Pancreas (tissue), 10 donors: ENCODE results near the gene CFAP46. TPM values are rescaled to one million over a fixed set of nuclear protein-coding genes. Genes with fewer than 3 reads are reported as not detected.

Experiments
- ATAC-seq, 4 donors: fragments of 200-7000 bp; cut with Tn5 transposase; one replicate each; pipeline versions ENCODE4 v1.8.0 to v1.9.1; 2020; ENCODE audit warnings: mild to moderate bottlenecking in 4 of 4, moderate library complexity in 4 of 4
- DNase-seq, 6 donors: peaks; one replicate each; pipeline ENCODE4 v3.0.0-alpha.2; 2020
- FAIRE-seq: peaks from 2 replicates; lab custom pipeline; 2012; peaks lifted over from hg19 to GRCh38; lab: Jason Lieb, UNC
- H3K27ac ChIP-seq, 4 donors: fragments of 200-600 bp; sonication (generic); 1 replicate in 3 of 4; 2 replicates in 1 of 4; pipeline versions ENCODE4 v1.5.0 to v1.8.0; 2020
- H3K27me3 ChIP-seq, 4 donors: fragments of 200-600 bp; one replicate each; pipeline ENCODE4 v1.8.0; 2021
- H3K36me3 ChIP-seq, 3 donors: fragments of 200-600 bp; sonication (generic) in 1 of 3; one replicate each; pipeline versions ENCODE4 v1.5.0 to v1.8.0; 2020 to 2021
- H3K4me1 ChIP-seq, 3 donors: fragments of 200-600 bp; one replicate each; pipeline ENCODE4 v1.8.0; 2021
- H3K4me3 ChIP-seq, 4 donors: fragments of 200-600 bp; sonication (generic) in 2 of 4; one replicate each; pipeline versions ENCODE4 v1.5.0 to v1.8.0; 2020 to 2021
- H3K9me3 ChIP-seq, 4 donors: fragments of 200-600 bp; one replicate each; pipeline ENCODE4 v1.8.0; 2021
- CTCF ChIP-seq, 4 donors: fragments of 200-600 bp; sonication (generic) in 3 of 4; IDR thresholded peaks; one replicate each; pipeline versions ENCODE4 v1.5.0 to v1.8.0; 2021; ENCODE audit warnings: antibody characterized with exemption in 4 of 4
- WGBS, 2 donors: extraction: QIAGEN DNeasy Blood & Tissue Kit; methylation state at CpG; one replicate each; pipeline ENCODE4 v1.1.7; 2013; 5-methylcytosine and 5-hydroxymethylcytosine counted together
- intact Hi-C, 3 donors: fragments of 100-400 bp; cut with DNase I; formaldehyde crosslinking; loops; one replicate each; pipeline versions ENCODE4 v1.11.1 to v1.14.2; 2022
- polyA plus RNA-seq, 2 donors: library from polyadenylated mRNA; stranded (reverse); fragments of 200-250 nt; gene quantifications; one replicate each; pipeline ENCODE4 v1.2.3, GENCODE V29; 2013
- total RNA-seq, 6 donors: library from RNA; stranded (reverse); fragmentation: NEBNext Ultra II Directional in 4 of 6; extraction: Animal tissue kit (Norgen Biotek cat#: 25700) in 4 of 6; gene quantifications; one replicate each; pipeline versions ENCODE4 v1.2.1 to v1.2.4, GENCODE V29; 2021 to 2023
- donor health status: healthy with polysubstance abuse.
- donor health status: DM: no; HTN: no; CAD: no; lungs with moderate emphysema.
- donor health status: DM: no; HTN: no; CAD: no.
- donor health status: control.
- donor health status: control.
- donor health status: Bipolar disorder and iron deficiency.
- donor health status: DM: yes; HTN: yes; CAD: no.
- donor health status: DM: no; HTN: no; CAD: no.
- donor health status: DM: no; HTN: no; CAD: no.
- donor health status: DM: yes; HTN: yes; CAD: no.

CFAP46 gene
- total and polyA plus RNA-seq, 8 donors: 0.39 to 1.6 (median 1.0) TPM

DNA sequence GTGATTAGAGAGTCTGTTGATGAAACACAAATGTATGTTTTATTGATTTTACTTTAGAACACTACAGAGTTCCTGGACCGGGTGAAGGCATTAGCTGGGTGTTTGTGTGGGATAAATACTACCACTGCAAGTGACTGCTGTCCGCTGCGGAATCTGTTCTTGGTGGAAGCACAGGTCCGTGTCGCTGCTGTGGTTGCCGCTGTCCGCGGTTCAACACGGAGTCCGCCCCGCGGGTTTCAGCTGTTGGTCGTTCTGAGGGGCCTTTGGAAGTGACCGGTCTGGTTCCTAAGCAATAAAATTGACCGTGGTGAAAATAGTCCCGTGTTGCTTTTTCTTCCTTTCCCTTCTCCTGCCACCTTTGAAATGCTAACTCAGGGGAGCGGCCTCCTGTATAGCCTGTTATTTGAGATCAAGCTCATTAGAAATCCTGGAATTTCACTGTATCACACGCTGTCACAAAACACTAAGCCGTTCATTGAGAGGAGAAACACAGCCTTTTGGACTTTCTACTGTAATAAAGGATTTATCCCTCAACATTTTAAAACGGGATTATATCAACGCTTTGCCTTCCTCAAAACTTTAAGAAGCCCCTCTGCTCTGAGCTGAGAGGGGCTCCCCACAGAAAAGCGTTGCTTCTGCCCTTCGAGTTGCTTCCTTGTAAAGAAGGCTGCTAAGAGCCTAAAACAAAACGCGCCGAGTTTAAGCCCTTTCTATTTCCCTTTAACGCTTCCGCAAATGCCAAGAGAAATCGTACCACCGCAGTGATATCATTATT lies 159.0 kb downstream of the CFAP46 start:
- intact Hi-C loops: loop anchor here in 1 of 3 donors (10.0 kb wide), 1 partner anchor 129 kb away; no protein-coding TSS in a partner anchor
- H3K36me3 ChIP-seq: peaks cover 0 to 17% (median 0%) of the 10 kb centered on the region in 3 donors
- no peaks in the 10 kb centered on the region for H3K9me3 ChIP-seq
- H3K4me3 ChIP-seq: no peak overlapping the region
- whole genome bisulfite sequencing, 2 donors: 95 to 97% methylated on average over 30 of the region's 30 CpGs
- no peak for FAIRE-seq
- no peak for ATAC-seq
- no peak for DNase-seq
- H3K27me3 ChIP-seq: peaks cover 0 to 28% (median 13%) of the 10 kb centered on the region in 4 donors
- H3K4me1 ChIP-seq: peaks cover 0 to 3% (median 0%) of the 10 kb centered on the region in 3 donors
- TF ChIP-seq CTCF (IDR thresholded peaks at IDR 0.05): no peak
- no peak overlapping the region for H3K27ac ChIP-seq

DNA sequence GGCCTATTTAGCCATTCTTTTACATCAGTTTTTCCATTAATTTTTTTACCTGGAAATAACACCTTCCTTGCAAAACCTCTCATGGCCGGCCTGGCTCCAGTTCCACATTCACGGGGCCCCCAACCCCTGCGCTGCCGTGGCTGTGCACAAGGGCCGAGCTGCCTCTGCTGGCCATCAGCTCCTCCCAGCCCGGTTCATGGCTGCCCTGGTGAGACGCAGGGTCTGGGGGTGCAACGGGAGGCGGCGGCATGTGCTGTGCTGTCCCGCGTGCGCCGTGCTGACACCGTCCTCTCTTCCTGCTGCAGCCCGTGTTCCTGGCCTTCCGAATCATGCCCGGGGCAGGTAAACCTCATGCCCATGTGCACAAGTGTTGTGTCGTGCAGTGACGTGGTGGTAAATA lies 160.8 kb downstream of the CFAP46 start:
- Histone ChIP-seq H3K27ac (no peak overlapping the region), H3K9me3 (no peaks in the 10 kb centered on the region), H3K36me3 (peaks cover 0 to 17% (median 0%) of the 10 kb centered on the region in 3 donors), H3K4me1 (no peaks in the 10 kb centered on the region), H3K4me3 (no peak overlapping the region), H3K27me3 (peaks cover 0 to 13% (median 6%) of the 10 kb centered on the region in 4 donors)
- intact Hi-C loops: loop anchor here in 1 of 3 donors (10.0 kb wide), 1 partner anchor 127 kb away; no protein-coding TSS in a partner anchor
- ATAC-seq (no peak), FAIRE-seq (no peak), DNase-seq (no peak)
- 97 to 99% methylated on average over 20 of the region's 20 CpGs for WGBS, 2 donors
- no peak for TF ChIP-seq CTCF (IDR thresholded peaks at IDR 0.05)

GRCh38 chr10:132780356-132780755 lies 162.0 kb downstream of the CFAP46 start:
- no peak overlapping the region for H3K27ac ChIP-seq
- 92 to 97% methylated on average over 12 of the region's 12 CpGs for WGBS, 2 donors
- DNase-seq (no peak), ATAC-seq (no peak), FAIRE-seq (no peak)
- H3K27me3 ChIP-seq: peaks cover 0 to 11% (median 4%) of the 10 kb centered on the region in 4 donors
- no peak for TF ChIP-seq CTCF (IDR thresholded peaks at IDR 0.05)
- intact Hi-C loops: loop anchor here in 1 of 3 donors (10.0 kb wide), 1 partner anchor 126 kb away; no protein-coding TSS in a partner anchor
- H3K9me3 ChIP-seq: no peaks in the 10 kb centered on the region
- H3K36me3 ChIP-seq: peaks cover 0 to 17% (median 0%) of the 10 kb centered on the region in 3 donors
- H3K4me3 ChIP-seq: no peak overlapping the region
- no peaks in the 10 kb centered on the region for H3K4me1 ChIP-seq

DNA sequence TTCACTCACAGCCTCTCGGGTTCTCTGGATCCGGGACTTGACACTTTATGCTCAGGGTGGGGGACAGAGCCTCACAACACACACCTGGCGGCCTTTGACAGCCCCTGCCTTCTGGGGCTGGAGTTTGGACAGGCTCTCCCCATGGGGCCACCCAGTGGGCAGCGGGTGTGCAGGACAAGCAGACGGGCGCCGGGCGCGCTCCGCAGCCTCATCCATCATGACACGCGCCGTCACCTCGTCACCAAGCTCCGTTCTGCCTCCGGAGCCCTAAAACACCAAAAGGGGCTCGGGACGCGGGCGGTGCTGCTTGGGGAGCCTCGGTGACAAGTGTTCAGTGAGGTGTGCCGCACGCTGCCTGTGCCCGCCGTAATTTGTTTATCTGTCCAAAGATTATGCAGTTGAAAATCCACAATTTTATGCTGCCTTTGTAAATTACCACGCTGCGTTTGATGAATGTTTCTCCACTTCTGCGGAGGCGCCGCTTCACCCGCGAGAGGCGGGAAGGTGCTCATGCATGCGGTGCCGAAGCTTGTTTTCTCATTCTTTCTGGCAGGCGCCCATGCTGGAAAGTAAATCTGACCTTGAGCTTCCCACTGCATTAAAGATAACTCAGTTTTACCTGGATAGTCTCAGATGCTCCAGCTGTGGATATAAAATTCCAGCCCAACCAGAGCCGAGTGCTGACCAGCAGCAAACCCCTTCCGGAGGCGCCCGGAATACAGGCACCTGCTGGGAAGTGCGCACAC lies 162.6 kb downstream of the CFAP46 start:
- Histone ChIP-seq H3K9me3 (no peaks in the 10 kb centered on the region), H3K4me3 (no peak overlapping the region), H3K4me1 (no peaks in the 10 kb centered on the region), H3K27ac (no peak overlapping the region), H3K36me3 (peaks cover 0 to 17% (median 0%) of the 10 kb centered on the region in 3 donors), H3K27me3 (peaks cover 0 to 11% (median 4%) of the 10 kb centered on the region in 4 donors)
- intact Hi-C loops: loop anchor here in 1 of 3 donors (10.0 kb wide), 1 partner anchor 125 kb away; no protein-coding TSS in a partner anchor
- ATAC-seq: no peak
- 90 to 93% methylated on average over 41 of the region's 41 CpGs for WGBS, 2 donors
- no peak for TF ChIP-seq CTCF (IDR thresholded peaks at IDR 0.05)
- no peak for DNase-seq
- no peak for FAIRE-seq
